ENCODE data around the gene CASZ1.

CASZ1 gene

GRCh38 chr1:10671622-10672342 lies 124.7 kb downstream of the CASZ1 start:
- DNase-seq (ENCODE audit: low spot score): no peak

DNA sequence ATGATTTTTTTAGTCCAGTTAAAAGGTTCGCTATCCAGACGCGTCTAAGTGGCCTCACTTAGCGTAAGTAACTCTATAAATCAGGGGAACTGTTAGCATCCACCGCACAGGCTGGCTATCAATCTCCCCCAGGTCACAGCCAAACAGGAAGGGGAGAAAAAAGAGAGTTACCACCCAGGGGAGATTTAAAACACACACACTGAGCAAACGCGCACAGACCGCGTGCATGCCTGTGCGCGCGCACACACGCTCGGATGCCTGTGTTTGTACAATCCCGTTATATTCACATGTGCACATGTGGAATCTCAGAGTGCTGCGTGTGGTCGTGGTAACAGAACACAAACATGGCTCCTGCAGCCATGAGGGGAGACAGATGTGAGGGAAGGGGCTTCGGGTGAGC lies 125.4 kb downstream of the CASZ1 start:
- no peak for DNase-seq (ENCODE audit: low spot score)

- no peak for DNase-seq (ENCODE audit: low spot score)
These were observed 126.3 kb downstream of the CASZ1 start for GRCh38 chr1:10670190-10670589.

GRCh38 chr1:10669570-10669969 lies 126.9 kb downstream of the CASZ1 start:
- no peak for DNase-seq (ENCODE audit: low spot score)

DNA sequence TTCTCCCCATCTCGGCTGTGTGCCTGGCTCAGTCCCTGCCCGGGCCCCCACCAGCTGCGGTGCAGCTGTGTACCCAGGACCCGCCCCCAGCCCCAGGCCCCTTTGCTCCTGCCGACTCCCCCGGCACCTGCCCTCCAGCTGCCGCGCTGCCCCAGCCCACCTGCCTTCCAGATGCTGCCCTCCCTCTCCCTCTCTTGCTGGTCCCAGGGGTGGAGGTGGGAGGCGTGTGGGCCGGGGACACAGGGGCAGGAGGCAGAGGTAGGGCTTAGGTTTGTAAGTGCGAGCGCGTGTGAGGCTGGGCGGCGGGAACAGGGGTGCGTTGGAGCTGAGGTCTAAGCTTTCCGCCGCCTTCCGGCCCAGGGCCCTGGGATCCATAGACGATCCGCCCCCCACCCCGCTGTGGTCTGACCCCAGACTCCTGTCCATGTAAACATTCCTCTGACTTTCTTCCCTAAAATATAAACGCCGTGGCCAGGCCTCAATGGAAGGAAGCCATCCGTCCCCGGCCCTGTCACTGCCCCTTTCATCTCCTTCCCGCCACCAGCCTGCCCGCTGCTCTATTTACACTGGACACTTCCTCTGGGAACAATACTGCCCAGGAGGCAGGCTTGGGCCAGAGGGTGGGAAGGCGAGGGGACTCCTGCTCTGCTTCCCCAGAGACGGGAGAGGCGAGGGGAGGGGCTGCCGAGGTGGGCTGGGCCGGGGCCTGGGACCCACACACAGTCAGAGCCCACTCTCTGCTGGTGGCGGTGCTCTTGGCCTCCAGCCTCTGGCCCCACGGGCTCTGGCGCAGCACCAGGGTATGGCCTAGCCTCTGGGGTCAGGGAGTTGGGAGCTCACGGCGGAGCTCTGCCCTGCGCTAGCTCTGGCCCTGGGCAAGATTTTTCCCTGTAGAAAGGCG lies 128.3 kb downstream of the CASZ1 start:
- no peak for DNase-seq (ENCODE audit: low spot score)

DNA sequence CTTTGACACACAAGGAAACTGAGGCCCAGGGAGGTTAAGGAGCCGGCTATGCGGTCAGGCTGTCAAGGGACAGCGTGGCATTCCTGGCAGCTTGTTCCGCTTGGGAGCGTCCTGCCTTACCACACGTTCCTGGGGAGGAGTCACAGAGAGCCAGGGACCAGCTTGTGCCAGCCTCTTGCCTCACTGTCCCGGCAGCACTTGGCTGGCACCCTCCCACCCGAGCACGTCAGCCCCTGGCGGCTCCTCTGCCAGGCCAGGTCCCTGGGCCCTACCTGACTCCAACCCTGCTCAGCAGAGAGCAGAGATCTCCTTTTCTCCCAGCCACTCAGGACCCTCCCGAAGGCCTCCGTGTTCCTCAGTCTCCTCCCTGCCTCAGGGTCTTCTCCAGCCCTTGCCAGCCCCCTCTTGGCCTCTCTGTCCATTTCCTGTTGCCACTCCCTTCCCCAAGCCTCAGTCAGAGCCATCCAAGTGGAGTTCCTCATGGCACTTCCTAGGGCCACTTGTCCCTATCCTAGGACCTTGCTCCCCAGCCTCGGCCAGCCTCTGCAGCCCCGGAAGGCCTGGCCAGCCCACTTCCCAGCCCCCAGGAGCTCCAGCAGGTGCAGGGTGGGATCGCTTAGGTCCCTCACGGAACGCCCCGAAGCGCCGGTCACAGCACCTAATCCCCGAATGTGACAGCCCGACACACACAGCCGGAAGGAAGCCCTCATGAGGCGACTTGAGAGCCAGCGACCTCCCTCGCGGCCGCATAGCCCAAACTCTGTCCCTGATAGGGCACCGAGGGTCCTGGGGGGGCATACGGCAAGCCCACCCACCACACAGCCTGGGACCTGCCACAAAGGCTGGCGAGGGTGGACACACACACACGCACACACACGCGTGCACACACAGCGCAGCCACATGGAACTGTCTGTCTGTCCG lies 130.3 kb downstream of the CASZ1 start:
- DNase-seq (ENCODE audit: low spot score): no peak

GRCh38 chr1:10665226-10665625 lies 131.2 kb downstream of the CASZ1 start:
- no peak for DNase-seq (ENCODE audit: low spot score)

GRCh38 chr1:10664251-10664650 lies 132.2 kb downstream of the CASZ1 start:
- DNase-seq (ENCODE audit: low spot score): no peak

DNA sequence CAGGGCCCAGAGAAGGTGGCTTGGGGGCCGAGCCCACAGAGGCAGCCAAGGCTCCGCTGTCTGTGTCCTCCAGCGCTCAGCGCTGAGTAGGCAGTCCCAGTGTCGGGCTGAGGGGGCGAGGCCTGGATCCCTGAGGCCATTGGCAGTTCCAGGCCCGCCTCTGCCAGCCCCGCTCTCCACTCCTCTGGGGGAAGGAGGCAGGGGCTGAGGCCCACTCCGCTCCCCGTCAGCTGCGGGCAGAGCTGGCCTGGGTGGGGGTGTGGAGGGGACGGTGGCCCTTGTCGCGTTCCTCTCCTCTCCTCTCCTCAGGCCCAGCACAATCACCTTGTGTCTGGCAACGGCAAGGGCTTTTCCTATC lies 132.8 kb downstream of the CASZ1 start:
- no peak for DNase-seq (ENCODE audit: low spot score)

DNA sequence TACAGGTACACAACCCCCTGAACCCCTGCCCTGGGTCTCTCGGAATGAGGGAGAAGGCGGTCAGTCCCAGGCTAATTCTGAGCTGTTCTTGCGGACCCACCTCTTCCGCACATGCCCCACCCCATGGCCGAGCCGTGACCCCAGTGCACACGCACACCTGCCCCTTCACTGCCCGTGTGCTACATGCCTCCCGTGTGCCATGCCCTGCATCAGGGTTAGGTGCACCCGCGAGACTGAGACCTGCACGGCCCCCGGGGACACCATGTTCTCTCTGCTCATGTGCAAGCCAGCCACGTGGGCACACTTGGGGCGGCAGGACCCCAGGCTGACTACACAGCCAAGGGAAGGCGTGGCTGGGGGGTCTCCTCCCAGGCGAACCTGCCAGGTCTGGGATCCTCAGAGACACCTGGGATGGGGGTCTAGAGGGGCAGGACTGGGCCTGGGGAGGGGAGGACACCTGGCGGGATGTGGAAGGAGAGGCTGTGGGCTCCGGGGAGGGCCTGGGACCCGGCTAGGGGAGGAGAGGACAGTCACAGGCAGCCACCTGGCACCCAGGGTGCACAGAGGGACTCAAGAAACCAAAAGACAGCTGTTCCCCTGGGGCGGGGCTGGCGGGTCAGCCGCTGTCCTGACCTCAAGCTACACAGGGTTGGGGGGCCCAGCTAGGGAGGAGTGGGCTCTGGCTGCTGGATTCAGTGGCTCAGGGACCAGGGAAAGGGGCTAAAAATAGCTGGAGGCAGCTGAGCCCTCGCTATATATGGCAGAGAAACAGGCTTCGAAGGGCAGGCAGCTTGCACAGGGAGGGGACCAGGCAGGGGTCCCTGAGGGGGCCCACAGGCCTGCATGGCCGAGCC lies 133.4 kb downstream of the CASZ1 start:
- no peak for DNase-seq (ENCODE audit: low spot score)

GRCh38 chr1:10662090-10662688 lies 134.3 kb downstream of the CASZ1 start:
- DNase-seq (ENCODE audit: low spot score): no peak

DNA sequence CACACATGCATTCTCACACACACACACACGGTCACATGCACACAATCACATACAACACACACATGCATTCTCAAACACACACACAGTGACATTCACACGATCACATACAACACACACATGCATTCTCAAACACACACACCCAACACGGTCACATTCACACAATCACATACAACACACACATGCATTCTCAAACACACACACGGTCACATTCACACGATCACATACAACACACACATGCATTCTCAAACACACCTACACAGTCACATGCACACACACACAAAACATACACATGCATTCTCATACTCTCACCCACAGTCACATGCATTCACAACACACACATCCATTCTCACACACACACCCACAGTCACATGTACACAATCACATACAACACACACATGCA lies 135.0 kb downstream of the CASZ1 start:
- DNase-seq (ENCODE audit: low spot score): no peak

DNA sequence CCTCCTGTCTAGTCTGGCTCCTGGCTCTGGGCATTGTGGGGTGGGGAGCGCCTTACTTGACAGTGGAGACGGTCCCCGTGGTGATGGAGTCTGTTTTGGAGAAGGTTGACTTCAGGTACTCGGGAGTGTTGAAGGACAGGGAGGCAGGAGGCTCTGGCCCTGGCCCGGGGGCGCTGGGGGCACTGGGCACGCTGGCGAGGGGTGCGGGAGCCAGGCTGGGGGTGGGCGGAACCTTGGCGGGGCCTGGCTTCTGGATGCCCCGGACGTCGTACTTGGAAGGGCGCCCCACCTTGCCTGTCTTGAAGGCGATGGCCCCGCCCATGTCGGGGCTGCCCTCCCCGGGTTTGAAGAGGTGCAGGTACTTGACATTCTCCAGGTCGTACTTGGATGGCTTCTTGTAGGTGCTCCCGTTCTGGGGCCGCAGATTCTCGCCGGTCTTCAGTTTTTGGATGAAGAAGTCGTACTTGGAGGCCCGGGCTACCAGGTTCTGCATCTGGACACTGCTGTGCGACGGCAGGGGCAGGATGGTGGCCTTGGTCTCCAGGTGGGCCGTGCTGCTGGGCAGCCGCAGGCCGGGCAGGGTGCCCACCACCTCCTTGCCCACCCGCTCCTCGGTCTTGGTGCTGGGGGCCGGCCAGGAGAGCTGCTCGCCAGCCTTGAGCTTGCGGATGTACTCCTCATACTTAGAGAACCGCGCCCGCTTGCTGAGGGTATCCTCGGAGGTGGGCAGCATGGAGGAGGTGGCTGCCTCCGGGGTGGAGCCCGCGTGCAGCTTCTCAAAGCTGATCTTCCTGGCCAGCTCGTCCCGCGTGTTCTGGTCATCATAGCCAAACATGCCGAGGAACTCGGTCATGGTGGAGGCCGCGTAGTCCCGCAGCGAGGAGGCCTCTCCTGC lies 136.6 kb downstream of the CASZ1 start:
- no peak for DNase-seq (ENCODE audit: low spot score)

DNA sequence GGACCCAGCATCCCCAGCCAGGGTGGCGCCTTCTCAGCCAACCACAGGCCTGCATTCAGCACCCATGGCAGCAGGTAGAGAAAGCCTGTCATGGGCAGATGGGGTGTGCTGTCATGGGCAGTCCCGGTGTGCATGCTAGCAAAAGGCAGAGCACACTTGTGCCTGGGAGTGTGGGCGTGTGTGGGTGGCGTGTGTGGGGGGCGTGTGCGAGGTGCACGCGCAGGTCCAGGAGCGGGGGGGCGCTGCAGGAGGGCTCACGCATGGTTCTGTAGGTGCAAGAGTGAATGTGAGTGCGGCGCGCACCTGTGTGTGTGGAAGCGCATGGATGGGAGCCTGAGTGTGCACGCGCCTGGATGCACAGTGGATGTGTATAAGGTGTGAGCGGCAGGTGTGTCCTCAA lies 137.2 kb downstream of the CASZ1 start:
- DNase-seq (ENCODE audit: low spot score): no peak

- DNase-seq (ENCODE audit: low spot score): no peak
These were observed 137.9 kb downstream of the CASZ1 start for GRCh38 chr1:10658396-10659066.

DNA sequence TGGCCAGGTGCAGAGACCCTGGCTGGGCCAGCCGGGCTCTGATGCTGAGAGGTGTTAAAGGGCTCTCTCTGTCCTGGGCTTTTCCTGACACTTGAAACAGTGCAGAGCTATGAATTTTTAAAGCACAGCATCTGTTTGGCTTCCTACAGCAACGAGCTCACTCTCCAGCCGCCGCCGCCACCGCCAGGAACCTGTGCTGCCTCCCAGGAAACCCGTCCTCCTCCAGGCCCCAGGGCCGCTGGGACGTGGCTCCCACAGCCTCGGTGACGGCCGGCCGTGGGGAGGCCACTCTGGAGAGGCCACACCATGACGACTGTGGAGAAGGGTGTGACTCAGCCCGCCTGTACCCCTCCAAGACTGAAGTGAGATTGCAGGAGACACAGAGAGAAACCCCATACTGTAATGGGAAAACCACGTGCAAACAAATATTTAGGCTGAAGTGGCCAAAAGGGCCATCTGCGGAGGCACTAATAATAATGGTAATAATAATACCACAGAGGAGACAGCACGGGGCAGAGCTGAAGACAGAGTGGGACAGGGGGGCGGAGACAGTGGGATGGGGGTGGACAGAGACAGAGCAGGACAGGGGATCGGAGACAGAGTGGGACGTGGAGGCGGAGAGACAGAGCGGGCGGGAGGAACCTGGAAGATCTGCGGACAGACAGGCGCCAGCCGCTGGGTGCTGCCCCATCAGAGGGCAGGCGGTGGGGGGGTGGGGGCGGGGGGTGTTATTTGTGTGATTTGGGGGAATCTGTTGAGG lies 139.2 kb downstream of the CASZ1 start:
- DNase-seq (ENCODE audit: low spot score): no peak

GRCh38 chr1:10656431-10656830 lies 140.0 kb downstream of the CASZ1 start:
- DNase-seq (ENCODE audit: low spot score): no peak

DNA sequence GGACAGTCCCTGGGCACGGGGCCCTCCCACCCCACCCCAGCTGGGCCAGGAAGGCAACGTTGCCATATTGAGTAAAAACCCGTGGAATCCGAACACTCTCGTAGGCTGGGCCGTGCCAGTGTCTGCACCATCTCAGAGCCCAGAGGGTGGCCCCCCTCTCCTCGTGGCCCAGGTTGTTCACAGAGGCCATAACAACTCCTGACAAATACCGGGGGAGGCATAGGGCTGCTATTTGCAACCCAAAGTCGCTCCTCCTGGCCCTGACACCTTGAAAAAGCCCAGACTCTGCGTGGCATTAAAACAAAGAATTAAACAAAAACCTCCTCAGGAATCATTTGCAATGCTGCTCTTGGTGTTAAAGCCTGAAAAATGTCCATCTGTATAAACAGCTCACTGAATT lies 141.4 kb downstream of the CASZ1 start:
- no peak for DNase-seq (ENCODE audit: low spot score)
